Uterus (tissue), 4 donors: ENCODE results near the gene CATSPER4. TPM values are rescaled to one million over a fixed set of nuclear protein-coding genes. Genes with fewer than 3 reads are reported as not detected.
A peak's percentile ranks its signal among the peaks of the same experiment; 100 is the strongest.

Experiments used
- DNase-seq, 2 donors: peaks; one replicate each; pipeline ENCODE4 v3.0.0-alpha.2; 2019 to 2020
- H3K27ac ChIP-seq, 2 donors: fragments of 200-600 bp; sonication (generic); 1 replicate in 1 of 2; 2 replicates in 1 of 2; pipeline ENCODE4 v1.5.1; 2016 to 2018
- H3K27me3 ChIP-seq, 2 donors: fragments of 200-600 bp; sonication (generic); one replicate each; pipeline ENCODE4 v1.5.1; 2018 to 2019; ENCODE audit warnings: control low read depth in 1 of 2
- H3K36me3 ChIP-seq, 2 donors: fragments of 200-600 bp; sonication (generic); one replicate each; pipeline ENCODE4 v1.5.1; 2019; ENCODE audit warnings: control low read depth in 1 of 2
- H3K4me1 ChIP-seq, 2 donors: fragments of 200-600 bp; sonication (generic); one replicate each; pipeline ENCODE4 v1.5.1; 2018 to 2019; ENCODE audit warnings: control low read depth in 1 of 2
- H3K4me3 ChIP-seq, 2 donors: fragments of 200-600 bp; sonication (generic); 1 replicate in 1 of 2; 2 replicates in 1 of 2; pipeline ENCODE4 v1.5.1; 2018 to 2019; ENCODE audit warnings: mild to moderate bottlenecking in 1 of 2
- H3K9me3 ChIP-seq, 2 donors: fragments of 200-600 bp; sonication (generic); one replicate each; pipeline ENCODE4 v1.5.1; 2019; ENCODE audit warnings: control low read depth in 1 of 2
- CTCF ChIP-seq, 4 experiments: fragments of 200-600 bp in 2 of 4; fragments of 450-650 bp in 2 of 4; sonication (generic) in 2 of 4; IDR thresholded peaks; one replicate each; pipeline ENCODE4 v1.5.1; 2016 to 2019; ENCODE audit warnings: antibody characterized with exemption in 4 of 4, mild to moderate bottlenecking in 2 of 4, moderate library complexity in 1 of 4
- POLR2A ChIP-seq, 2 donors: fragments of 450-650 bp; IDR thresholded peaks; one replicate each; pipeline ENCODE4 v1.6.1; 2016; ENCODE audit warnings: antibody characterized with exemption in 2 of 2, mild to moderate bottlenecking in 1 of 2, moderate library complexity in 1 of 2
- intact Hi-C: fragments of 100-400 bp; cut with DNase I; formaldehyde crosslinking; loops from one replicate; pipeline ENCODE4 v1.15.1; 2023; ENCODE audit warnings: low total_unique reads
- total RNA-seq, 4 donors: library from RNA; depleted of rRNA in 3 of 4; stranded (reverse); fragments of >200 nt in 3 of 4; gene quantifications; one replicate each; pipeline versions ENCODE4 v1.1.0 to v1.2.4, GENCODE V29; 2014 to 2023
- donor health status: DM: yes; HTN: yes; CAD: no.

The CATSPER4 gene
- total RNA-seq, 4 donors from 2014 or later = not detected

GRCh38 chr1:26153966-26154532, 36.4 kb upstream of the CATSPER4 start:
- no peaks in the 10 kb centered on the region for H3K9me3 ChIP-seq
- TF ChIP-seq CTCF (IDR thresholded peaks at IDR 0.05) = no peak
- TF ChIP-seq POLR2A (IDR thresholded peaks at IDR 0.05) = no peak
- no peak overlapping the region for H3K4me3 ChIP-seq
- H3K4me1 ChIP-seq = no peaks in the 10 kb centered on the region
- no peak overlapping the region for H3K27ac ChIP-seq
- no peaks in the 10 kb centered on the region for H3K27me3 ChIP-seq
- DNase-seq = no peak
- intact Hi-C loops = no loop called here
- H3K36me3 ChIP-seq = no peaks in the 10 kb centered on the region

DNA sequence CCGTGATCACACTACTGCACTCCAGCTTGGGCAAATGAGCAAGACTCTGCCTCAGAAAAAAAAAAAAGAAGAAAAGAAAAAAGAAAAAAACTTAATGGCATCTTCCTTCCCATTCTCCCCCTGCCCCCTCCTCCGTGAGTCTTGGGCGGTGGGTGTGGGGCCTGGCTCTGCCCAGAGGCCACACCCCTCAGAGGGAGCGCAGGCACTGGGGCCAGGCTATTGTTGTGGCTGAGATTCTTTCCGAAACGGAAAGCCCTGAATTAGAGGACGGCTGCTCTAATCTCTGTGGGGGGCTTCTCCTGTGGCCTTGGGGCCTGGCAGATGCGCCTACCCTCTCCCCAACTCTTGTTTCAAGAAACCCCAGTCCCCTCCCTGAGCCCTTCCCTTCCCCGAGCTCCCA, 35.7 kb upstream of the CATSPER4 start:
- no peaks in the 10 kb centered on the region for H3K36me3 ChIP-seq
- DNase-seq = no peak
- H3K27me3 ChIP-seq = no peaks in the 10 kb centered on the region
- no peaks in the 10 kb centered on the region for H3K9me3 ChIP-seq
- TF ChIP-seq POLR2A (IDR thresholded peaks at IDR 0.05) = no peak
- TF ChIP-seq CTCF (IDR thresholded peaks at IDR 0.05) = no peak
- H3K4me1 ChIP-seq = no peaks in the 10 kb centered on the region
- H3K27ac ChIP-seq = peak overlapping the region; percentile 54 to 55
- intact Hi-C loops = no loop called here
- no peak overlapping the region for H3K4me3 ChIP-seq

DNA sequence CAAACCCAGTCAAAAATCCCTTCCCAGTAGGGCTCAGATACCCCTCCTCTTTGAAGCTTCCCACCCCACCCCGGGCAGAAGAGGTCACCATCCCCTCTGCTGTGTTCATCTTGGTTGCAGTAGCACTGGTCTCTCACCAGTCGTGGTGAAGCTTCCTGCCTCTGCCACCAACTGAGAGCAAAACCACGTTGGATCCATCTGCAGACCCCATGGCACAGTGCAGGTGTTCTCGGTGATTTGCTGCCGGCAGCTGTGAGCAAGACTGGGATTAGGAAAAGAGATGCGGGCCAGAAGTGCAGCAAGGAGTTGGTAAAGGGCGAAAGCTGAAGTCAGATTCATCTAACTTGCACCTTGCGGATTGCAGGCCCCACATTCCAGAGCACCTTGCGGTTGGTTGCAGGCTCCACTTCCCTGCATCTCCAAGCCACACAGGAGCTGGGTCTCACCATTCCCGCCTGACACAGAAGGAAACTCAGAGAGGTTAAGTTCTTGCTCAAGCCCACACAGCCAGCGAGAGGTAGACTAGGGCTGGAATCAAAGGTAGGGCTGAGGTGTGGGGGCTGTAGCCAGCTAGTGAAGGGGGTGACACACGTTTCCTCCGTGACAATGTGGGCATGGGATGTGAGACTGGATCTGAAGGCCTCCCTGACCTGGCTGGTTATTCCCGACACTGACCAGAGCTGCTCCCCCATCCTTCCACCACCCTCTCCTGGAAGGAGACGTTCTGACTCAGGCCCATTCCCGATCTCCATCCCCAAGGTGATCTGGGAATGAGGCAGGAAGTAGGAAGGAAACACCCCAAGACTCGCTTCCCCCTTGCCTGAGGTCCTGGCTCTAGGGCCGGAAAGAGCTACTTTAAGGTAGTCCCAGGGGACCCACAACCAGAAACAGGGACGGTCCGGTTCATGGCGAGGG, 34.8 kb upstream of the CATSPER4 start:
- TF ChIP-seq CTCF (IDR thresholded peaks at IDR 0.05) = no peak
- no peak for TF ChIP-seq POLR2A (IDR thresholded peaks at IDR 0.05)
- Histone ChIP-seq H3K36me3 (no peaks in the 10 kb centered on the region), H3K9me3 (no peaks in the 10 kb centered on the region), H3K4me3 (peak overlapping the region in 1 of 2 donors; percentile 11), H3K4me1 (no peaks in the 10 kb centered on the region), H3K27me3 (no peaks in the 10 kb centered on the region), H3K27ac (peak overlapping the region; percentile 54 to 55)
- peak in 1 of 2 donors; percentile 43 for DNase-seq
- intact Hi-C loops = no loop called here

DNA sequence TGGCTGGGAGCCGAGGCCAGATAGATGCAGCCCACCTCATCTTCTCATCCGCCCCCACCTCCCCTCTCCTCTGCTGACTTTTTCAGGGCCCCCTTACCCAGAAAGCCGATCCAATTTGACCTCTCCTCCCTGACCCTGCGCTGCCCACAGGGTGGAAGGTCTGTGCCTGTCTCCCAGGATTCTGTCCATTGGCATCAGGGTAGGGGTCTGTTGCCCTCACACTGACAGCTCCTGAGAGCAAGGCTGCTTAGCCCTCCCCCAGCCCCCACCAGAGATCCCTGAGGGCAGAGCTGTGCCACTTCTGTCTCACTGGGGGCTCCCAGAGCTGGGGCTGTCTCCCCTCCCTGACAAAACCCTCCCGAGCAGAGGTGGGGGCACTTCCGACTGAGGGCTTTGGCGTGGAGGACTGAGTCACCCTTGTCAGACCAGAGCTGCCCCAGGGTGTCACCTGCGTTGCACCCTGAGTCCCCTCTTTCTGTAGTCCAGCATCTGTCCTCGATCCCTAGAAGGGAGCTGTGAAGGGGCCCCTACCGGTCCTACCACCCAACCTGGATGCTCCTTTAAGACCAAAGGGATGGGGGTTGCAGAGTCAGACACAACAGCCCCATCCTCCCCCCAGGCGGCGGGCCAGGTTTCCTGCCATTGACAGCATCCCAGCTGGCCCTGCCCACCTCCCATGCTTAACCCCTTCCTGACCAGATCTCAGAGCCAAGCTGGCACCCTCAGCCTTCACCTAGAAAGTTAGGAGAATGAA, 33.9 kb upstream of the CATSPER4 start:
- no peaks in the 10 kb centered on the region for H3K27me3 ChIP-seq
- no peaks in the 10 kb centered on the region for H3K36me3 ChIP-seq
- intact Hi-C loops = no loop called here
- peak overlapping the region in 1 of 2 donors; percentile 11 for H3K4me3 ChIP-seq
- H3K27ac ChIP-seq = peak overlapping the region; percentile 40 to 54
- DNase-seq = peak in 1 of 2 donors; percentile 67
- TF ChIP-seq CTCF (IDR thresholded peaks at IDR 0.05) (no peak), POLR2A (IDR thresholded peaks at IDR 0.05) (no peak)
- no peaks in the 10 kb centered on the region for H3K4me1 ChIP-seq
- no peaks in the 10 kb centered on the region for H3K9me3 ChIP-seq
